K562 (cell line): ENCODE measurements around the gene TMED6. TPM values are rescaled to one million over a fixed set of nuclear protein-coding genes. Genes with fewer than 3 reads are reported as not detected.

ENCODE experiments used
- ATAC-seq: fragments of 200-7000 bp; cut with Tn5 transposase; 3 replicates; pipeline ENCODE4 v1.9.1; 2020; ENCODE audit warnings: moderate library complexity
- BruUV-seq: library from RNA; stranded (reverse); fragments of 400-500 nt; replicated peaks from 2 replicates; lab custom pipeline; 2021; lab: Mats Ljungman, UMichigan
- CTCF ChIA-PET: fragments of 300-600 bp; formaldehyde crosslinking; extraction: SDS; loops from one replicate; lab custom pipeline; 2021; ENCODE audit warnings: low intra/inter-chr PET ratio; lab: Yijun Ruan, JAX
- POLR2A ChIA-PET: fragments of 300-600, 350-650 bp; sonication (Branson Sonifier 250); formaldehyde crosslinking; extraction: SDS; loops from one replicate; lab custom pipeline; 2021; ENCODE audit warnings: antibody characterized with exemption, inconsistent platforms; lab: Yijun Ruan, JAX
- DNase-seq, 4 experiments: peaks; one replicate each; pipeline versions ENCODE4 v3.0.0 to v3.0.0-alpha.2; 2011 to 2018; ENCODE audit warnings: low spot score in 3 of 4, mixed read lengths in 3 of 4; ENCODE audit errors: extremely low read depth in 1 of 4
- FAIRE-seq: peaks from 2 replicates; lab custom pipeline; 2011; peaks lifted over from hg19 to GRCh38; lab: Jason Lieb, UNC
- H2AFZ ChIP-seq: 2 replicates; pipeline ENCODE4 v1.6.0; 2011; ENCODE audit warnings: low read depth, low read length, control low read depth, inconsistent platforms
- H3K27ac ChIP-seq: fragments of 200-600 bp; 3 replicates; pipeline ENCODE4 v1.8.0; 2011; ENCODE audit warnings: low read depth, mild to moderate bottlenecking, control low read depth, inconsistent platforms, low read length, moderate library complexity, mixed read lengths; ENCODE audit errors: extremely low read depth
- H3K27me3 ChIP-seq, 2 experiments: fragments of 300-600 bp in 1 of 2; 2 replicates in 1 of 2; 3 replicates in 1 of 2; pipeline versions ENCODE4 v1.6.0 to v1.8.0; 2011; ENCODE audit warnings: inconsistent platforms in 2 of 2, low read length in 2 of 2, mild to moderate bottlenecking in 1 of 2, mixed read lengths in 1 of 2, moderate library complexity in 1 of 2; ENCODE audit not compliant: control insufficient read depth in 2 of 2, insufficient read depth in 2 of 2
- H3K36me3 ChIP-seq: fragments of 300-600 bp; 3 replicates; pipeline ENCODE4 v1.8.0; 2011; ENCODE audit warnings: mild to moderate bottlenecking, low read length, inconsistent platforms; ENCODE audit not compliant: control insufficient read depth, insufficient read depth
- H3K4me1 ChIP-seq, 2 experiments: fragments of 200-600 bp in 1 of 2; replicated peaks in 1 of 2; 2 replicates in 1 of 2; 3 replicates in 1 of 2; pipeline versions ENCODE4 v1.5.1 to v1.8.0; 2011; ENCODE audit warnings: inconsistent platforms in 2 of 2, low read length in 2 of 2, mild to moderate bottlenecking in 1 of 2, mixed read lengths in 1 of 2, moderate library complexity in 1 of 2; ENCODE audit not compliant: control insufficient read depth in 2 of 2, insufficient read depth in 2 of 2
- H3K4me2 ChIP-seq: 2 replicates; pipeline ENCODE4 v1.6.1; 2011; ENCODE audit warnings: low read length, control low read depth, inconsistent platforms, mixed read lengths; ENCODE audit not compliant: insufficient read depth
- H3K4me3 ChIP-seq: fragments of 200-600 bp; sonication (generic), shearing (Covaris generic); 2 replicates; pipeline ENCODE4 v1.5.1; 2016; ENCODE audit warnings: control low read depth, inconsistent platforms
- H3K79me2 ChIP-seq: fragments of 200-600 bp; 3 replicates; pipeline ENCODE4 v1.8.0; 2011; ENCODE audit warnings: low read length, inconsistent platforms; ENCODE audit not compliant: control insufficient read depth, insufficient read depth
- H3K9ac ChIP-seq, 2 experiments: 2 replicates each; pipeline versions ENCODE4 v1.6.0 to v1.6.1; 2011; ENCODE audit warnings: low read depth in 2 of 2, low read length in 2 of 2, control low read depth in 1 of 2, inconsistent platforms in 1 of 2, mild to moderate bottlenecking in 1 of 2, mixed read lengths in 1 of 2; ENCODE audit not compliant: insufficient read depth in 1 of 2
- H3K9me1 ChIP-seq: one replicate; pipeline ENCODE4 v1.6.0; 2011; ENCODE audit warnings: inconsistent platforms, mild to moderate bottlenecking, low read length, moderate library complexity; ENCODE audit not compliant: control insufficient read depth, insufficient read depth
- H3K9me3 ChIP-seq: replicated peaks from 2 replicates; pipeline ENCODE4 v1.5.1; 2011; ENCODE audit warnings: low read depth, low read length, inconsistent platforms; ENCODE audit not compliant: control insufficient read depth, insufficient read depth
- H4K20me1 ChIP-seq: replicated peaks from 2 replicates; pipeline ENCODE4 v1.6.1; 2011; ENCODE audit warnings: low read length, inconsistent platforms, mixed read lengths; ENCODE audit not compliant: control insufficient read depth, insufficient read depth
- ARHGAP35 ChIP-seq: fragments of 450-650 bp; IDR thresholded peaks from 2 replicates; pipeline ENCODE4 v1.6.1; 2018; ENCODE audit not compliant: partially characterized antibody
- CHD1 ChIP-seq: fragments of 200-600 bp; sonication (generic); IDR thresholded peaks from one replicate; pipeline ENCODE4 v1.6.1; 2012; ENCODE audit warnings: mild to moderate bottlenecking, moderate library complexity, low read length, inconsistent platforms
- DIDO1 ChIP-seq: fragments of 450-650 bp; IDR thresholded peaks from 2 replicates; pipeline ENCODE4 v1.6.1; 2016; ENCODE audit warnings: low read depth, missing biosample characterization, missing genetic modification characterization
- FOXA3 ChIP-seq, 2 experiments: fragments of 450-650 bp in 1 of 2; sonication (generic) in 1 of 2; formaldehyde crosslinking; IDR thresholded peaks in 1 of 2; conservative IDR thresholded peaks in 1 of 2; 2 replicates each; pipeline versions ENCODE4 v1.4.0 to v1.8.0; 2020 to 2022; ENCODE audit warnings: mild to moderate bottlenecking in 2 of 2, missing genetic modification reagents in 1 of 2
- MIER1 ChIP-seq: fragments of 450-650 bp; IDR thresholded peaks from 2 replicates; pipeline ENCODE4 v1.6.1; 2016; ENCODE audit warnings: antibody characterized with exemption, mild to moderate bottlenecking, low read depth
- NEUROD1 ChIP-seq: fragments of 150-350 bp; IDR thresholded peaks from 2 replicates; pipeline ENCODE4 v1.6.1; 2014; ENCODE audit warnings: borderline replicate concordance, low read length, low read depth; ENCODE audit not compliant: partially characterized antibody
- RBM39 ChIP-seq: fragments of 200-400 bp; formaldehyde crosslinking; optimal IDR thresholded peaks from 2 replicates; pipeline ENCODE3; 2018; ENCODE audit warnings: low read depth, low read length
- TAF15 ChIP-seq: fragments of 200-400 bp; formaldehyde crosslinking; IDR thresholded peaks from 2 replicates; pipeline ENCODE4 v1.6.1; 2017; ENCODE audit warnings: mild to moderate bottlenecking, low read depth, low read length, moderate library complexity
- ZNF239 ChIP-seq: fragments of 250-450 bp; sonication (Bioruptor Pico); IDR thresholded peaks from 2 replicates; pipeline ENCODE4 v1.4.0; 2020; ENCODE audit warnings: mild to moderate bottlenecking
- ZNF263 ChIP-seq: sonication (generic); formaldehyde crosslinking; IDR thresholded peaks from 2 replicates; pipeline ENCODE4 v1.8.0; 2022; ENCODE audit warnings: mild to moderate bottlenecking, missing genetic modification reagents, borderline replicate concordance
- WGBS: fragments of 100-300 bp; shearing (Covaris generic); methylation state at CpG from one replicate; pipeline ENCODE4 v1.1.6; 2016; ENCODE audit warnings: low coverage, mixed read lengths; ENCODE audit not compliant: insufficient coverage; ENCODE audit errors: missing lambda C conversion rate; 5-methylcytosine and 5-hydroxymethylcytosine counted together
- in situ Hi-C: fragments of 300-500 bp; cut with MboI; formaldehyde crosslinking; loops from 4 replicates; pipeline ENCODE4 v1.15.0; 2018; ENCODE audit warnings: inconsistent platforms, mixed read lengths
- intact Hi-C: fragments of 100-400 bp; cut with micrococcal nuclease; formaldehyde crosslinking; loops from 2 replicates; pipeline ENCODE4 v1.14.2; 2022
- polyA plus RNA-seq, 8 experiments: library from polyadenylated mRNA; depleted of rRNA in 4 of 8; stranded (reverse) in 5 of 8; unstranded in 3 of 8; fragments of >200 nt; fragmentation: Nextera tagmentation in 2 of 8; fragmentation: Illumina TruSeq in 1 of 8; extraction: Ambion mirVana in 2 of 8; extraction: Trizol in 1 of 8; gene quantifications; 2 replicates each; pipeline versions ENCODE4 v1.2.1 to v1.2.3, GENCODE V29; 2011 to 2014; ENCODE audit warnings: inconsistent platforms in 1 of 8, missing spikeins in 1 of 8
- total RNA-seq, 7 experiments: library from RNA; depleted of rRNA in 6 of 7; stranded (reverse); fragments of >200 nt in 6 of 7; fragmentation: Illumina TruSeq in 2 of 7; extraction: Trizol in 2 of 7; gene quantifications; 2 replicates each; pipeline versions ENCODE4 v1.2.1 to v1.2.3, GENCODE V29; 2011 to 2021; ENCODE audit warnings: low replicate concordance in 1 of 7
- TF ChIP-seq, protein P1 (sequence below): sonication (generic); formaldehyde crosslinking; IDR thresholded peaks from 2 replicates; pipeline ENCODE4 v1.8.1; 2022; ENCODE audit warnings: missing genetic modification reagents
- TF ChIP-seq, protein P2 (sequence below), 2 experiments: fragments of 450-650 bp in 1 of 2; sonication (generic) in 1 of 2; formaldehyde crosslinking in 1 of 2; IDR thresholded peaks; 2 replicates each; pipeline versions ENCODE4 v1.7.1 to v1.9.0; 2016 to 2022; ENCODE audit warnings: inconsistent platforms in 1 of 2, mild to moderate bottlenecking in 1 of 2, missing genetic modification reagents in 1 of 2

TMED6 gene
- total and polyA plus RNA-seq, 9 of the 15 experiments (the other 6 are each of a cell fraction or from before 2014, with no cell fraction given), result 0.14 to 0.45 (median 0.25) TPM; not detected in 2

DNA sequence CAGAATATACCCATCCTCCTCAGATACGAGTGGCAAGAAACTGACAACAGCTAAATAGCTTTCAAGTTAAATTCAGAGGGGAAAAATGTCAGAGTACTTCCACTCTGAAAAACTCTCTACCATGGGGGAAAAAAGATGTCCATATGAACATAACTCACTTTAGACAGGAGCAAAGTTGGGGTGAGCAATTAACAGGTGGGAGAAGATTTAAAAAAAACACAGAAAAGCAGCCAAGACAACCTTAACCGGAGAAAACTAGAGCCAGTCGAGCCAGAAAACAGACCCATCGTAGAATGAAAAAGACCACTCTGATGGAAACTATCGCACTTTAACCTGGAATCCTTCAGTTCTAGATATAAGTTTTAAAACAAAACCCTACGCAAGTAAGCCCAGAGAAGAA, 33.4 kb upstream of the TMED6 start:
- H3K79me2 ChIP-seq, result peaks cover 52% of the 10 kb centered on the region
- BruUV-seq, result TSS peak; percentile 55
- WGBS, result 0% methylated on average over 6 of the region's 6 CpGs
- TF ChIP-seq ZNF263 (no peak), DIDO1 (tag) (no peak), ARHGAP35 (no peak), TAF15 (no peak), NEUROD1 (no peak), MIER1 (peak; percentile 32; the same call in 1 of the 2 replicates), RBM39 (no peak), FOXA3 (CRISPR knock-in tag; conservative IDR thresholded peaks at IDR 0.05 in 1 of 2, IDR thresholded peaks at IDR 0.05 in 1 of 2) (no peak), CHD1 (peak; percentile 16), ZNF239 (no peak)
- TF ChIP-seq, protein P1, sequence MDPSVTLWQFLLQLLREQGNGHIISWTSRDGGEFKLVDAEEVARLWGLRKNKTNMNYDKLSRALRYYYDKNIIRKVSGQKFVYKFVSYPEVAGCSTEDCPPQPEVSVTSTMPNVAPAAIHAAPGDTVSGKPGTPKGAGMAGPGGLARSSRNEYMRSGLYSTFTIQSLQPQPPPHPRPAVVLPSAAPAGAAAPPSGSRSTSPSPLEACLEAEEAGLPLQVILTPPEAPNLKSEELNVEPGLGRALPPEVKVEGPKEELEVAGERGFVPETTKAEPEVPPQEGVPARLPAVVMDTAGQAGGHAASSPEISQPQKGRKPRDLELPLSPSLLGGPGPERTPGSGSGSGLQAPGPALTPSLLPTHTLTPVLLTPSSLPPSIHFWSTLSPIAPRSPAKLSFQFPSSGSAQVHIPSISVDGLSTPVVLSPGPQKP (CRISPR knock-in tag), result no peak
- TF ChIP-seq, protein P2, sequence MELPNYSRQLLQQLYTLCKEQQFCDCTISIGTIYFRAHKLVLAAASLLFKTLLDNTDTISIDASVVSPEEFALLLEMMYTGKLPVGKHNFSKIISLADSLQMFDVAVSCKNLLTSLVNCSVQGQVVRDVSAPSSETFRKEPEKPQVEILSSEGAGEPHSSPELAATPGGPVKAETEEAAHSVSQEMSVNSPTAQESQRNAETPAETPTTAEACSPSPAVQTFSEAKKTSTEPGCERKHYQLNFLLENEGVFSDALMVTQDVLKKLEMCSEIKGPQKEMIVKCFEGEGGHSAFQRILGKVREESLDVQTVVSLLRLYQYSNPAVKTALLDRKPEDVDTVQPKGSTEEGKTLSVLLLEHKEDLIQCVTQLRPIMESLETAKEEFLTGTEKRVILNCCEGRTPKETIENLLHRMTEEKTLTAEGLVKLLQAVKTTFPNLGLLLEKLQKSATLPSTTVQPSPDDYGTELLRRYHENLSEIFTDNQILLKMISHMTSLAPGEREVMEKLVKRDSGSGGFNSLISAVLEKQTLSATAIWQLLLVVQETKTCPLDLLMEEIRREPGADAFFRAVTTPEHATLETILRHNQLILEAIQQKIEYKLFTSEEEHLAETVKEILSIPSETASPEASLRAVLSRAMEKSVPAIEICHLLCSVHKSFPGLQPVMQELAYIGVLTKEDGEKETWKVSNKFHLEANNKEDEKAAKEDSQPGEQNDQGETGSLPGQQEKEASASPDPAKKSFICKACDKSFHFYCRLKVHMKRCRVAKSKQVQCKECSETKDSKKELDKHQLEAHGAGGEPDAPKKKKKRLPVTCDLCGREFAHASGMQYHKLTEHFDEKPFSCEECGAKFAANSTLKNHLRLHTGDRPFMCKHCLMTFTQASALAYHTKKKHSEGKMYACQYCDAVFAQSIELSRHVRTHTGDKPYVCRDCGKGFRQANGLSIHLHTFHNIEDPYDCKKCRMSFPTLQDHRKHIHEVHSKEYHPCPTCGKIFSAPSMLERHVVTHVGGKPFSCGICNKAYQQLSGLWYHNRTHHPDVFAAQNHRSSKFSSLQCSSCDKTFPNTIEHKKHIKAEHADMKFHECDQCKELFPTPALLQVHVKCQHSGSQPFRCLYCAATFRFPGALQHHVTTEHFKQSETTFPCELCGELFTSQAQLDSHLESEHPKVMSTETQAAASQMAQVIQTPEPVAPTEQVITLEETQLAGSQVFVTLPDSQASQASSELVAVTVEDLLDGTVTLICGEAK (IDR thresholded peaks at IDR 0.05), result peak; percentile 68
- TF ChIP-seq, protein P2 (CRISPR knock-in tag; IDR thresholded peaks at IDR 0.05), result no peak

More for the DNA sequence above, 33.4 kb upstream of the TMED6 start:
- peaks cover 4 to 31% of the 10 kb centered on the region in 2 experiments; a peak in 4 of 5 replicates for H3K4me1 ChIP-seq
- peak overlapping the region; percentile 59 for H3K4me3 ChIP-seq
- in situ Hi-C loops (no loop called here), intact Hi-C loops (loop anchor here (5.0 kb wide), 1 partner anchor 48 kb away; the partner anchor contains the start of genes COG8 and NIP7)
- peak overlapping the region; percentile 82 for H3K4me2 ChIP-seq
- H4K20me1 ChIP-seq, result no peaks in the 10 kb centered on the region
- no peaks in the 10 kb centered on the region for H3K9me3 ChIP-seq
- H2AFZ ChIP-seq, result peak overlapping the region; percentile 99
- no peak for ATAC-seq
- FAIRE-seq, result no peak
- H3K27me3 ChIP-seq, result no peaks in the 10 kb centered on the region
- POLR2A ChIA-PET, result interaction anchor here (0.8 to 1.7 kb wide), 7 partner anchors 11 to 354 kb away, joined by 3 to 7 read pairs (median 4); no protein-coding TSS in a partner anchor
- peak overlapping the region; percentile 85 to 91 for H3K9ac ChIP-seq
- H3K9me1 ChIP-seq, result no peaks in the 10 kb centered on the region
- peak overlapping the region; percentile 84 for H3K27ac ChIP-seq
- CTCF ChIA-PET, result no interaction called here
- DNase-seq, result no peak
- H3K36me3 ChIP-seq, result peaks cover 44% of the 10 kb centered on the region
